ENCODE measurements around the gene BLOC1S5. TPM values are rescaled to one million over a fixed set of nuclear protein-coding genes. Genes with fewer than 3 reads are reported as not detected.

The BLOC1S5 gene
- total and polyA plus RNA-seq, 2 of the 13 experiments (the other 11 are each of a cell fraction or from before 2014, with no cell fraction given) = 10.5 to 41.5 TPM

- no peak; the same call in 1 of the 2 replicates for TF ChIP-seq KLF9 (CRISPR knock-in tag; IDR thresholded peaks at IDR 0.05; ENCODE audit: low read depth)
- TF ChIP-seq EHMT2 (IDR thresholded peaks at IDR 0.05; ENCODE audit: borderline replicate concordance, low read depth, low read length) = peak; percentile 25; the same call in 1 of the 2 replicates
- TF ChIP-seq MAZ (IDR thresholded peaks at IDR 0.05; ENCODE audit: borderline replicate concordance, low read depth, low read length) = peak; percentile 84; the same call in 1 of the 2 replicates
- peak; percentile 84 for TF ChIP-seq MAZ (CRISPR knock-in tag; IDR thresholded peaks at IDR 0.05; ENCODE audit: low read depth)
- peak; percentile 90 for TF ChIP-seq YEATS4 (CRISPR knock-in tag; IDR thresholded peaks at IDR 0.05; ENCODE audit: borderline replicate concordance)
- TF ChIP-seq GABPB1 (CRISPR knock-in tag; IDR thresholded peaks at IDR 0.05) = peak; percentile 83
- TF ChIP-seq RBM39 (IDR thresholded peaks at IDR 0.05; ENCODE audit: low read depth, low read length, poor library complexity, severe bottlenecking) = peak; percentile 82
- TF ChIP-seq ZBTB7B (CRISPR knock-in tag; IDR thresholded peaks at IDR 0.05) = 0 out of 2 replicates have a peak, but pooled peaks have one; percentile 20
- no peak; the same call in 1 of the 2 replicates for TF ChIP-seq ZNF414 (CRISPR knock-in tag; IDR thresholded peaks at IDR 0.05)
- peak; percentile 94 for TF ChIP-seq NFYC (CRISPR knock-in tag; IDR thresholded peaks at IDR 0.05)
- peak; percentile 88; the same call in 1 of the 2 replicates for TF ChIP-seq ZNF251 (CRISPR knock-in tag; IDR thresholded peaks at IDR 0.05)
- peak; percentile 68 for TF ChIP-seq AGO1 (IDR thresholded peaks at IDR 0.05; ENCODE audit: low read depth, low read length, poor library complexity, severe bottlenecking)
- TF ChIP-seq NR2F2 (IDR thresholded peaks at IDR 0.05; ENCODE audit: borderline replicate concordance, low read depth) = peak; percentile 8; the same call in 1 of the 2 replicates
- peak; percentile 86; the same call in 1 of the 2 replicates for TF ChIP-seq KAT7 (CRISPR knock-in tag; IDR thresholded peaks at IDR 0.05; ENCODE audit: borderline replicate concordance)
- peak; percentile 61; the same call in 1 of the 2 replicates for TF ChIP-seq ARHGAP35 (CRISPR knock-in tag; IDR thresholded peaks at IDR 0.05; ENCODE audit: borderline replicate concordance)
- no peak for TF ChIP-seq CC2D1A (CRISPR knock-in tag; IDR thresholded peaks at IDR 0.05)
- peak; percentile 27 for TF ChIP-seq ZEB1 (IDR thresholded peaks at IDR 0.05; ENCODE audit: insufficient replicate concordance, low read depth)
- no peak for TF ChIP-seq ZNF720 (CRISPR knock-in tag; IDR thresholded peaks at IDR 0.05)
- TF ChIP-seq KMT2B (CRISPR knock-in tag; IDR thresholded peaks at IDR 0.05) = peak; percentile 82; the same call in 1 of the 2 replicates
- TF ChIP-seq SOX13 (IDR thresholded peaks at IDR 0.05) = no peak
- peak in 1 of 2 experiments; percentile 31; a peak in 1 of 4 replicates for TF ChIP-seq SOX13 (CRISPR knock-in tag; conservative IDR thresholded peaks at IDR 0.05 in 1 of 2, IDR thresholded peaks at IDR 0.05 in 1 of 2)
- TF ChIP-seq ZNF260 (CRISPR knock-in tag; IDR thresholded peaks at IDR 0.05; ENCODE audit: borderline replicate concordance, low read depth) = no peak
- no peak for TF ChIP-seq ZNF382 (CRISPR knock-in tag; IDR thresholded peaks at IDR 0.05; ENCODE audit: borderline replicate concordance)
- no peak for TF ChIP-seq CHD4 (IDR thresholded peaks at IDR 0.05; ENCODE audit: borderline replicate concordance, low read length)
- peak; percentile 22; the same call in 1 of the 2 replicates for TF ChIP-seq NCOR1 (IDR thresholded peaks at IDR 0.05; ENCODE audit: borderline replicate concordance, low read length)
- peak; percentile 53 for TF ChIP-seq PAXIP1 (CRISPR knock-in tag; conservative IDR thresholded peaks at IDR 0.05)
Observed at GRCh38 chr6:8102122-8102958, 38.2 kb upstream of the BLOC1S5 start, which contains the start of gene EEF1E1 (continued).
